Gastroesophageal sphincter (tissue), 3 donors: ENCODE data around the gene KIAA1958.

Experiments used
- CTCF ChIP-seq, 4 experiments: fragments of 200-600 bp in 2 of 4; fragments of 450-650 bp in 2 of 4; sonication (generic) in 1 of 4; IDR thresholded peaks; one replicate each; pipeline ENCODE4 v1.5.1; 2017 to 2019; ENCODE audit warnings: antibody characterized with exemption in 4 of 4, mild to moderate bottlenecking in 2 of 4, moderate library complexity in 2 of 4
- EP300 ChIP-seq: sonication (generic); formaldehyde crosslinking; IDR thresholded peaks from one replicate; pipeline ENCODE4 v1.6.1; 2017; ENCODE audit warnings: antibody characterized with exemption, mild to moderate bottlenecking

- no peak for TF ChIP-seq CTCF (IDR thresholded peaks at IDR 0.05)
- no peak for TF ChIP-seq EP300
Measured at GRCh38 chr9:112575107-112575506, 88.5 kb downstream of the KIAA1958 start.
